ENCODE results near the gene AP1M2. TPM values are rescaled to one million over a fixed set of nuclear protein-coding genes. Genes with fewer than 3 reads are reported as not detected.

The AP1M2 gene
- total RNA-seq, 1 experiment from 2014 or later: 126 TPM

DNA sequence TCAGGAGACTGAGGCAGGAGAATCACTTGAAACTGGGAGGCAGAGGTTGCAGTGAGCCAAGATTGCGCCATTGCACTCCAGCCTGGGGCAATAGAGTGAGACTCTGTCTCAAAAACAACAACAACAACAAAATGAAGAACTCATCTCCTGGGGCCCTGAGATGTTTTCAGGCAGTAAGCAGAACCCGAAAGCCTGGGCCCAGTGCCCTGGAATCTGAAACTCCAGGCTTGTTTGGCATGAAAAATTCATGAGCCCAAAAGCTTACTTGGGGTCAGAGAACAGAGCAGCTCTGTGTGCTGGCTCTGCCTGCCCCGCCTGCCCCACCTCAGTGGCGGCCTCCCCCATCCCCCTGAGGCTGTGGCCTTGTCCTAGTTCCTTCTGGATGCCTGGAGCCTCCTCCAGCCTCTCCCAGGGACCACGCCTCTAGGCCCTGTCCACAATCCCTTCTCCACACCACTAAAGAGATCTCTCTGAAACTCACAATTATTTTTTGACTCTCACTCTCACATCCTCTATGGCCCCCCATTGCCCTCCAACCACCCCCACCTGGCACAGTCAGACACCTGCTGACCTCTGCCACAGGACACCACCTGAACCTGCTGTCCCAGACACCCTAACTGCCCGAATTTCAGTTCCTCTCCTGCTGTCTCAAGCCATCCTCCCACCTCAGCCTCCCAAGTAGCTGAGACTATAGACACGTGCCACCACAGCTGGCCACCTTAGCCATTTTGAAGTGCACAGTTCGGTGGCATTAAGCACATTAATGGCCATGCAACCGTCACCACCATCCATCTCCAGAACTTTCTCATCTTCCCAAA is 6.9 kb upstream of the AP1M2 start:
- no TSS peak for BruUV-seq (replicated peaks)
- no peaks in the 10 kb centered on the region for H3K36me3 ChIP-seq (ENCODE audit: low read depth)
- peaks cover 15% of the 10 kb centered on the region for H3K4me1 ChIP-seq (replicated peaks; ENCODE audit: insufficient read depth)
- H3F3A ChIP-seq (ENCODE audit: insufficient read depth, low read depth): peaks cover 8% of the 10 kb centered on the region
- H3K27ac ChIP-seq: peak overlapping the region; percentile 27; the same call in 1 of the 2 replicates
- H3K9me2 ChIP-seq (ENCODE audit: insufficient read depth): no peaks in the 10 kb centered on the region
- no peak for TF ChIP-seq EZH2 (IDR thresholded peaks at IDR 0.05; ENCODE audit: low read depth)
- TF ChIP-seq, protein P1, sequence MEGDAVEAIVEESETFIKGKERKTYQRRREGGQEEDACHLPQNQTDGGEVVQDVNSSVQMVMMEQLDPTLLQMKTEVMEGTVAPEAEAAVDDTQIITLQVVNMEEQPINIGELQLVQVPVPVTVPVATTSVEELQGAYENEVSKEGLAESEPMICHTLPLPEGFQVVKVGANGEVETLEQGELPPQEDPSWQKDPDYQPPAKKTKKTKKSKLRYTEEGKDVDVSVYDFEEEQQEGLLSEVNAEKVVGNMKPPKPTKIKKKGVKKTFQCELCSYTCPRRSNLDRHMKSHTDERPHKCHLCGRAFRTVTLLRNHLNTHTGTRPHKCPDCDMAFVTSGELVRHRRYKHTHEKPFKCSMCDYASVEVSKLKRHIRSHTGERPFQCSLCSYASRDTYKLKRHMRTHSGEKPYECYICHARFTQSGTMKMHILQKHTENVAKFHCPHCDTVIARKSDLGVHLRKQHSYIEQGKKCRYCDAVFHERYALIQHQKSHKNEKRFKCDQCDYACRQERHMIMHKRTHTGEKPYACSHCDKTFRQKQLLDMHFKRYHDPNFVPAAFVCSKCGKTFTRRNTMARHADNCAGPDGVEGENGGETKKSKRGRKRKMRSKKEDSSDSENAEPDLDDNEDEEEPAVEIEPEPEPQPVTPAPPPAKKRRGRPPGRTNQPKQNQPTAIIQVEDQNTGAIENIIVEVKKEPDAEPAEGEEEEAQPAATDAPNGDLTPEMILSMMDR (conservative IDR thresholded peaks at IDR 0.05): no peak
- H3K4me3 ChIP-seq: no peak overlapping the region
- intact Hi-C loops (cut with micrococcal nuclease; ENCODE audit: unreplicated experiment): no loop called here
- peak; percentile 34 to 48 for DNase-seq
- no peaks in the 10 kb centered on the region for H3K79me2 ChIP-seq (ENCODE audit: low read depth)
- POLR2A ChIA-PET (ENCODE audit: unreplicated experiment): interaction anchor here (0.5 to 0.7 kb wide), 2 partner anchors 31 to 102 kb away, joined by 3 to 4 read pairs; partner anchors contain the start of gene SLC44A2
- 0 out of 2 replicates have a peak overlapping the region, but pooled peaks have one; percentile 6 for H2AFZ ChIP-seq
- no peaks in the 10 kb centered on the region for H3K27me3 ChIP-seq (ENCODE audit: insufficient read depth, low read depth)
- CTCF ChIA-PET: no interaction called here
- H4K20me1 ChIP-seq (ENCODE audit: insufficient read depth): no peaks in the 10 kb centered on the region
- peak overlapping the region; percentile 45 for H3K4me2 ChIP-seq
- H3K9me3 ChIP-seq (ENCODE audit: insufficient read depth, low read depth): no peaks in the 10 kb centered on the region

DNA sequence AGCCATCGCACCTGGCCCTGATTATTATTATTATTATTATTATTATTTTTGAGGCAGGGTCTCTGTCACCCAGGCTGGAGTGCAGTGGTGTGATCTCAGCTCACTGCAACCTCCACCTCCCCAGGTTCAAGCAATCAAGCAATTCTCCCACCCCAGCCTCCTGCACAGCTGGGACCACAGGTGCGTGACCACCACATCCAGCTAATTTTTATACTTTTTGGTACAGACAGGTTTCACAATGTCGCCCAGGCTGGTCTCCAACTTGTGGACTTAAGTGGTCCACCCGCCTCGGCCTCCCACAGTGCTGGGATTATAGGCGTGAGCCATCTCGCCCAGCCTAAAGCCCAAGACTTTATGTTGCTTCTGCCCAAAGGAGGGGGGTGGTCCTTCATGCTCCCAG is 6.0 kb upstream of the AP1M2 start:
- H3K4me1 ChIP-seq (replicated peaks; ENCODE audit: insufficient read depth): peaks cover 15% of the 10 kb centered on the region
- no peaks in the 10 kb centered on the region for H3K9me3 ChIP-seq (ENCODE audit: insufficient read depth, low read depth)
- ChIA-PET CTCF (no interaction called here), POLR2A (ENCODE audit: unreplicated experiment) (no interaction called here)
- BruUV-seq (replicated peaks): no TSS peak
- H4K20me1 ChIP-seq (ENCODE audit: insufficient read depth): no peaks in the 10 kb centered on the region
- H3K4me3 ChIP-seq: no peak overlapping the region
- intact Hi-C loops (cut with micrococcal nuclease; ENCODE audit: unreplicated experiment): no loop called here
- no peak for DNase-seq
- no peaks in the 10 kb centered on the region for H3K36me3 ChIP-seq (ENCODE audit: low read depth)
- no peak for TF ChIP-seq EZH2 (IDR thresholded peaks at IDR 0.05; ENCODE audit: low read depth)
- TF ChIP-seq, protein P1 (conservative IDR thresholded peaks at IDR 0.05): no peak
- H3K4me2 ChIP-seq: peak overlapping the region; percentile 27; the same call in 1 of the 2 replicates
- H3F3A ChIP-seq (ENCODE audit: insufficient read depth, low read depth): peaks cover 8% of the 10 kb centered on the region
- H3K27ac ChIP-seq: no peak overlapping the region; the same call in 1 of the 2 replicates
- H3K27me3 ChIP-seq (ENCODE audit: insufficient read depth, low read depth): no peaks in the 10 kb centered on the region
- H3K79me2 ChIP-seq (ENCODE audit: low read depth): no peaks in the 10 kb centered on the region
- H3K9me2 ChIP-seq (ENCODE audit: insufficient read depth): no peaks in the 10 kb centered on the region
- H2AFZ ChIP-seq: no peak overlapping the region

- H3K9me3 ChIP-seq (ENCODE audit: insufficient read depth, low read depth): no peaks in the 10 kb centered on the region
- BruUV-seq (replicated peaks): no TSS peak
- CTCF ChIA-PET: no interaction called here
- no peak overlapping the region for H3K27ac ChIP-seq
- no peaks in the 10 kb centered on the region for H4K20me1 ChIP-seq (ENCODE audit: insufficient read depth)
- TF ChIP-seq, protein P1 (conservative IDR thresholded peaks at IDR 0.05): no peak
- TF ChIP-seq EZH2 (IDR thresholded peaks at IDR 0.05; ENCODE audit: low read depth): no peak
- intact Hi-C loops (cut with micrococcal nuclease; ENCODE audit: unreplicated experiment): loop anchor here (2.0 kb wide), 2 partner anchors 15 to 37 kb away; partner anchors contain the start of gene SLC44A2
- H3K4me2 ChIP-seq: peak overlapping the region; percentile 87; the same call in 1 of the 2 replicates
- H3K36me3 ChIP-seq (ENCODE audit: low read depth): 0 out of 2 replicates have a peak, but pooled peaks cover 4% of the 10 kb centered on the region
- no peak for DNase-seq
- H2AFZ ChIP-seq: no peak overlapping the region
- no peaks in the 10 kb centered on the region for H3K9me2 ChIP-seq (ENCODE audit: insufficient read depth)
- H3K4me3 ChIP-seq: peak overlapping the region; percentile 86; the same call in 1 of the 2 replicates
- no peaks in the 10 kb centered on the region for H3K27me3 ChIP-seq (ENCODE audit: insufficient read depth, low read depth)
- POLR2A ChIA-PET (ENCODE audit: unreplicated experiment): no interaction called here
- peaks cover 8% of the 10 kb centered on the region; the same call in 1 of the 2 replicates for H3K4me1 ChIP-seq (replicated peaks; ENCODE audit: insufficient read depth)
- H3F3A ChIP-seq (ENCODE audit: insufficient read depth, low read depth): peaks cover 19% of the 10 kb centered on the region; the same call in 1 of the 2 replicates
- H3K79me2 ChIP-seq (ENCODE audit: low read depth): peaks cover 16% of the 10 kb centered on the region
Measured at GRCh38 chr19:10587839-10588150, 683 bp upstream of the AP1M2 start.

Data from PC-9 (cell line).